SK-N-SH (cell line): ENCODE results near the gene USP12. TPM values are rescaled to one million over a fixed set of nuclear protein-coding genes. Genes with fewer than 3 reads are reported as not detected.

ENCODE experiments used
- CTCF ChIA-PET: fragments of 300-600, 350-600 bp; formaldehyde crosslinking; extraction: SDS; loops from one replicate; lab custom pipeline; 2021; lab: Yijun Ruan, JAX
- POLR2A ChIA-PET: fragments of 350-600 bp; sonication (Branson Sonifier 250); formaldehyde crosslinking; extraction: SDS; loops from one replicate; lab custom pipeline; 2020; ENCODE audit warnings: antibody characterized with exemption, inconsistent platforms; lab: Yijun Ruan, JAX
- DNase-seq: peaks from one replicate; pipeline ENCODE4 v3.0.0; 2012
- H2AFZ ChIP-seq: fragments of 200-600 bp; sonication (generic); 2 replicates; pipeline ENCODE4 v1.8.1; 2016; ENCODE audit warnings: antibody characterized with exemption, mild to moderate bottlenecking, low read depth
- H3F3A ChIP-seq: fragments of 200-600 bp; sonication (generic); replicated peaks from 2 replicates; pipeline ENCODE3; 2016; ENCODE audit warnings: antibody characterized with exemption, mild to moderate bottlenecking; ENCODE audit not compliant: insufficient read depth
- H3K27ac ChIP-seq, 2 experiments: fragments of 200-500 bp in 1 of 2; fragments of 200-600 bp in 1 of 2; sonication (Bioruptor generic) in 1 of 2; sonication (generic), shearing (Covaris generic) in 1 of 2; 2 replicates each; pipeline versions ENCODE4 v1.5.1 to v1.6.1; 2014 to 2016; ENCODE audit warnings: low read depth in 2 of 2, inconsistent platforms in 1 of 2, low read length in 1 of 2, mild to moderate bottlenecking in 1 of 2, mixed read lengths in 1 of 2
- H3K27me3 ChIP-seq: fragments of 200-600 bp; sonication (generic), shearing (Covaris generic); 2 replicates; pipeline ENCODE4 v1.6.1; 2016; ENCODE audit warnings: mixed run types; ENCODE audit not compliant: insufficient read depth
- H3K36me3 ChIP-seq, 2 experiments: fragments of 200-500 bp in 1 of 2; fragments of 200-600 bp in 1 of 2; sonication (Bioruptor generic) in 1 of 2; sonication (generic) in 1 of 2; replicated peaks in 1 of 2; 2 replicates each; pipeline versions ENCODE3 to v1.5.1; 2014 to 2016; ENCODE audit warnings: low read length in 1 of 2, mild to moderate bottlenecking in 1 of 2; ENCODE audit not compliant: insufficient read depth in 2 of 2, control insufficient read depth in 1 of 2
- H3K4me1 ChIP-seq, 2 experiments: fragments of 200-500 bp in 1 of 2; fragments of 200-600 bp in 1 of 2; sonication (Bioruptor generic) in 1 of 2; sonication (generic), shearing (Covaris generic) in 1 of 2; 2 replicates each; pipeline versions ENCODE4 v1.5.1 to v1.6.1; 2014 to 2016; ENCODE audit warnings: low read depth in 1 of 2, low read length in 1 of 2, mixed run types in 1 of 2; ENCODE audit not compliant: insufficient read depth in 2 of 2, control insufficient read depth in 1 of 2
- H3K4me2 ChIP-seq: fragments of 200-600 bp; sonication (generic), shearing (Covaris generic); 2 replicates; pipeline ENCODE4 v1.6.1; 2017; ENCODE audit warnings: mixed run types
- H3K4me3 ChIP-seq, 2 experiments: fragments of 200-500 bp in 1 of 2; fragments of 200-600 bp in 1 of 2; sonication (Bioruptor generic) in 1 of 2; sonication (generic), shearing (Covaris generic) in 1 of 2; 2 replicates each; pipeline versions ENCODE4 v1.5.1 to v1.8.1; 2014 to 2016; ENCODE audit warnings: low read depth in 2 of 2, inconsistent platforms in 1 of 2, low read length in 1 of 2, mild to moderate bottlenecking in 1 of 2, mixed read lengths in 1 of 2, moderate library complexity in 1 of 2
- H3K79me2 ChIP-seq: fragments of 200-600 bp; sonication (generic); 2 replicates; pipeline ENCODE4 v1.8.1; 2017; ENCODE audit warnings: mild to moderate bottlenecking; ENCODE audit not compliant: insufficient read depth
- H3K9ac ChIP-seq: fragments of 200-600 bp; sonication (generic); 2 replicates; pipeline ENCODE4 v1.6.1; 2017; ENCODE audit warnings: mixed run types
- H3K9me2 ChIP-seq: fragments of 200-600 bp; sonication (generic); 2 replicates; pipeline ENCODE4 v1.6.1; 2017; ENCODE audit warnings: mixed run types
- H3K9me3 ChIP-seq: fragments of 200-600 bp; sonication (generic); 2 replicates; pipeline ENCODE4 v1.6.1; 2017; ENCODE audit warnings: mixed run types, mild to moderate bottlenecking, moderate library complexity
- H4K20me1 ChIP-seq: fragments of 200-600 bp; sonication (generic); 2 replicates; pipeline ENCODE4 v1.6.1; 2017; ENCODE audit warnings: mild to moderate bottlenecking, mixed run types; ENCODE audit not compliant: insufficient read depth
- ELF1 ChIP-seq: IDR thresholded peaks from 2 replicates; pipeline ENCODE4 v1.4.0; 2012
- EZH2phosphoT487 ChIP-seq: fragments of 200-600 bp; sonication (generic); IDR thresholded peaks from 2 replicates; pipeline ENCODE4 v1.6.1; 2017; ENCODE audit warnings: low read depth, mixed run types, mild to moderate bottlenecking, antibody characterized with exemption, moderate library complexity, borderline replicate concordance
- FOSL2 ChIP-seq: IDR thresholded peaks from 2 replicates; pipeline ENCODE4 v1.4.0; 2012; ENCODE audit warnings: low read depth, mild to moderate bottlenecking, moderate library complexity, borderline replicate concordance
- GABPA ChIP-seq: IDR thresholded peaks from 2 replicates; pipeline ENCODE4 v1.4.0; 2012; ENCODE audit warnings: low read depth, mild to moderate bottlenecking
- GATA2 ChIP-seq: sonication (generic); formaldehyde crosslinking; IDR thresholded peaks from 2 replicates; pipeline ENCODE4 v1.5.0; 2020; ENCODE audit warnings: mild to moderate bottlenecking, missing genetic modification reagents
- JUND ChIP-seq: IDR thresholded peaks from 2 replicates; pipeline ENCODE4 v1.4.0; 2012
- MXI1 ChIP-seq: IDR thresholded peaks from 2 replicates; pipeline ENCODE4 v1.6.1; 2012; ENCODE audit warnings: mild to moderate bottlenecking, low read depth, low read length, improper control_type of control experiment
- POLR2AphosphoS5 ChIP-seq: IDR thresholded peaks from 2 replicates; pipeline ENCODE4 v1.6.1; 2012; ENCODE audit warnings: low read depth, low read length
- RCOR1 ChIP-seq: fragments of 150-350 bp; IDR thresholded peaks from 2 replicates; pipeline ENCODE4 v1.6.1; 2017; ENCODE audit warnings: antibody characterized with exemption, low read length
- TCF12 ChIP-seq: IDR thresholded peaks from 2 replicates; pipeline ENCODE4 v1.4.0; 2012
- TEAD4 ChIP-seq: IDR thresholded peaks from 2 replicates; pipeline ENCODE4 v1.4.0; 2012; ENCODE audit warnings: mild to moderate bottlenecking, borderline replicate concordance; ENCODE audit not compliant: insufficient read depth
- YY1 ChIP-seq: IDR thresholded peaks from 2 replicates; pipeline ENCODE4 v1.4.0; 2012; ENCODE audit warnings: low read depth, mild to moderate bottlenecking
- WGBS: methylation state at CpG from one replicate; pipeline ENCODE4 v1.1.6; 2017; ENCODE audit warnings: low lambda C conversion rate; 5-methylcytosine and 5-hydroxymethylcytosine counted together
- polyA plus RNA-seq, 3 experiments: library from polyadenylated mRNA; depleted of rRNA; stranded (reverse); fragments of >200 nt; gene quantifications; 2 replicates each; pipeline ENCODE4 v1.2.3, GENCODE V29; 2012
- TF ChIP-seq, protein P1 (sequence below): IDR thresholded peaks from 2 replicates; pipeline ENCODE4; 2012
- TF ChIP-seq, protein P2 (sequence below): fragments of 150-350 bp; IDR thresholded peaks from 2 replicates; pipeline ENCODE4 v1.6.1; 2017; ENCODE audit warnings: antibody characterized with exemption, low read length, low read depth, borderline replicate concordance
- TF ChIP-seq, protein P3 (sequence below): IDR thresholded peaks from 2 replicates; pipeline ENCODE4 v1.4.0; 2012; ENCODE audit warnings: low read depth, borderline replicate concordance
- TF ChIP-seq, protein P4 (sequence below): IDR thresholded peaks from 2 replicates; pipeline ENCODE4 v1.4.0; 2012; ENCODE audit warnings: low read depth
- TF ChIP-seq, protein P5 (sequence below): fragments of 200-600 bp; sonication (generic); IDR thresholded peaks from 2 replicates; pipeline ENCODE4 v1.6.1; 2017; ENCODE audit warnings: antibody characterized with exemption, mild to moderate bottlenecking, moderate library complexity
- TF ChIP-seq, protein P6 (sequence below): IDR thresholded peaks from 2 replicates; pipeline ENCODE4 v1.4.0; 2012; ENCODE audit warnings: low read depth, borderline replicate concordance
- TF ChIP-seq, protein P7 (sequence below): fragments of 150-350 bp; IDR thresholded peaks from 2 replicates; pipeline ENCODE4 v1.6.1; 2016; ENCODE audit warnings: mild to moderate bottlenecking, low read depth, low read length

Gene USP12
- polyA plus RNA-seq, 1 of the 3 experiments (the other 2 are of a cell fraction) = 5.0 TPM

DNA sequence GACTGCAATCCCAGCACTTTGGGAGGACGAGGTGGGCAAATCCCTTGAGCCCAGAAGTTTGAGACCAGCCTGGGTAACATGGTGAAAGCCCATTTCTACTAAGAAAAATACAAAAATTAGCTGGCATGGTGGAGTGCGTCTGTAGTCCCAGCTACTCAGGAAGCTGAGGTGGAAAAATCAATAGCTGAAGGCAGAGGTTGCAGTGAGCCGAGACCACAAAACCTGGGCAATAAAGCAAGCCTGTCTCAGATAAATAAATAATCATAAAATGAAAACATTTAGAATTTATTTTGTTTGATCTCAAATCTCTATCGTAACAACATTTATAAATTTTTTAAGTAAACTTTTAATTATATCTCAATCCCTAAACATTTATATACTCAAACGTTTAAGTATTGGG, 36.6 kb downstream of the USP12 start:
- peaks cover 0 to 7% of the 10 kb centered on the region in 2 experiments for H3K36me3 ChIP-seq
- H3K4me1 ChIP-seq = no peaks in the 10 kb centered on the region; a peak in 1 of 4 replicates
- no peaks in the 10 kb centered on the region for H3F3A ChIP-seq
- H3K9me3 ChIP-seq = no peaks in the 10 kb centered on the region
- no peak overlapping the region for H3K4me3 ChIP-seq
- peaks cover 46% of the 10 kb centered on the region for H4K20me1 ChIP-seq
- no peaks in the 10 kb centered on the region for H3K27me3 ChIP-seq
- DNase-seq = no peak
- WGBS = 98% methylated on average over 5 of the region's 5 CpGs
- H2AFZ ChIP-seq = no peak overlapping the region
- ChIA-PET CTCF (interaction anchor here (1.7 kb wide), 1 partner anchor 15 kb away, joined by 5 read pairs; no protein-coding TSS in a partner anchor), POLR2A (no interaction called here)
- H3K4me2 ChIP-seq = no peak overlapping the region
- H3K27ac ChIP-seq = no peak overlapping the region
- no peak for TF ChIP-seq GABPA
- TF ChIP-seq TEAD4 = no peak
- TF ChIP-seq, protein P1, sequence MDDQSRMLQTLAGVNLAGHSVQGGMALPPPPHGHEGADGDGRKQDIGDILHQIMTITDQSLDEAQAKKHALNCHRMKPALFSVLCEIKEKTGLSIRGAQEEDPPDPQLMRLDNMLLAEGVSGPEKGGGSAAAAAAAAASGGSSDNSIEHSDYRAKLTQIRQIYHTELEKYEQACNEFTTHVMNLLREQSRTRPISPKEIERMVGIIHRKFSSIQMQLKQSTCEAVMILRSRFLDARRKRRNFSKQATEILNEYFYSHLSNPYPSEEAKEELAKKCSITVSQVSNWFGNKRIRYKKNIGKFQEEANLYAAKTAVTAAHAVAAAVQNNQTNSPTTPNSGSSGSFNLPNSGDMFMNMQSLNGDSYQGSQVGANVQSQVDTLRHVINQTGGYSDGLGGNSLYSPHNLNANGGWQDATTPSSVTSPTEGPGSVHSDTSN = no peak
- TF ChIP-seq, protein P2, sequence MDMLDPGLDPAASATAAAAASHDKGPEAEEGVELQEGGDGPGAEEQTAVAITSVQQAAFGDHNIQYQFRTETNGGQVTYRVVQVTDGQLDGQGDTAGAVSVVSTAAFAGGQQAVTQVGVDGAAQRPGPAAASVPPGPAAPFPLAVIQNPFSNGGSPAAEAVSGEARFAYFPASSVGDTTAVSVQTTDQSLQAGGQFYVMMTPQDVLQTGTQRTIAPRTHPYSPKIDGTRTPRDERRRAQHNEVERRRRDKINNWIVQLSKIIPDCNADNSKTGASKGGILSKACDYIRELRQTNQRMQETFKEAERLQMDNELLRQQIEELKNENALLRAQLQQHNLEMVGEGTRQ = no peak
- TF ChIP-seq GATA2 (CRISPR knock-in tag) = no peak
- TF ChIP-seq, protein P3, sequence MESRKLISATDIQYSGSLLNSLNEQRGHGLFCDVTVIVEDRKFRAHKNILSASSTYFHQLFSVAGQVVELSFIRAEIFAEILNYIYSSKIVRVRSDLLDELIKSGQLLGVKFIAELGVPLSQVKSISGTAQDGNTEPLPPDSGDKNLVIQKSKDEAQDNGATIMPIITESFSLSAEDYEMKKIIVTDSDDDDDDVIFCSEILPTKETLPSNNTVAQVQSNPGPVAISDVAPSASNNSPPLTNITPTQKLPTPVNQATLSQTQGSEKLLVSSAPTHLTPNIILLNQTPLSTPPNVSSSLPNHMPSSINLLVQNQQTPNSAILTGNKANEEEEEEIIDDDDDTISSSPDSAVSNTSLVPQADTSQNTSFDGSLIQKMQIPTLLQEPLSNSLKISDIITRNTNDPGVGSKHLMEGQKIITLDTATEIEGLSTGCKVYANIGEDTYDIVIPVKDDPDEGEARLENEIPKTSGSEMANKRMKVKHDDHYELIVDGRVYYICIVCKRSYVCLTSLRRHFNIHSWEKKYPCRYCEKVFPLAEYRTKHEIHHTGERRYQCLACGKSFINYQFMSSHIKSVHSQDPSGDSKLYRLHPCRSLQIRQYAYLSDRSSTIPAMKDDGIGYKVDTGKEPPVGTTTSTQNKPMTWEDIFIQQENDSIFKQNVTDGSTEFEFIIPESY = no peak
- no peak for TF ChIP-seq EZH2phosphoT487
- TF ChIP-seq YY1 = no peak
- TF ChIP-seq, protein P4, sequence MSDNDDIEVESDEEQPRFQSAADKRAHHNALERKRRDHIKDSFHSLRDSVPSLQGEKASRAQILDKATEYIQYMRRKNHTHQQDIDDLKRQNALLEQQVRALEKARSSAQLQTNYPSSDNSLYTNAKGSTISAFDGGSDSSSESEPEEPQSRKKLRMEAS = no peak
- TF ChIP-seq MXI1 = no peak
- TF ChIP-seq ELF1 = no peak
- no peak for TF ChIP-seq FOSL2
- no peak for TF ChIP-seq TCF12
- TF ChIP-seq RCOR1 = no peak
- no peak for TF ChIP-seq POLR2AphosphoS5
- TF ChIP-seq JUND = no peak
- TF ChIP-seq, protein P5, sequence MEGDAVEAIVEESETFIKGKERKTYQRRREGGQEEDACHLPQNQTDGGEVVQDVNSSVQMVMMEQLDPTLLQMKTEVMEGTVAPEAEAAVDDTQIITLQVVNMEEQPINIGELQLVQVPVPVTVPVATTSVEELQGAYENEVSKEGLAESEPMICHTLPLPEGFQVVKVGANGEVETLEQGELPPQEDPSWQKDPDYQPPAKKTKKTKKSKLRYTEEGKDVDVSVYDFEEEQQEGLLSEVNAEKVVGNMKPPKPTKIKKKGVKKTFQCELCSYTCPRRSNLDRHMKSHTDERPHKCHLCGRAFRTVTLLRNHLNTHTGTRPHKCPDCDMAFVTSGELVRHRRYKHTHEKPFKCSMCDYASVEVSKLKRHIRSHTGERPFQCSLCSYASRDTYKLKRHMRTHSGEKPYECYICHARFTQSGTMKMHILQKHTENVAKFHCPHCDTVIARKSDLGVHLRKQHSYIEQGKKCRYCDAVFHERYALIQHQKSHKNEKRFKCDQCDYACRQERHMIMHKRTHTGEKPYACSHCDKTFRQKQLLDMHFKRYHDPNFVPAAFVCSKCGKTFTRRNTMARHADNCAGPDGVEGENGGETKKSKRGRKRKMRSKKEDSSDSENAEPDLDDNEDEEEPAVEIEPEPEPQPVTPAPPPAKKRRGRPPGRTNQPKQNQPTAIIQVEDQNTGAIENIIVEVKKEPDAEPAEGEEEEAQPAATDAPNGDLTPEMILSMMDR = no peak
- TF ChIP-seq, protein P6, sequence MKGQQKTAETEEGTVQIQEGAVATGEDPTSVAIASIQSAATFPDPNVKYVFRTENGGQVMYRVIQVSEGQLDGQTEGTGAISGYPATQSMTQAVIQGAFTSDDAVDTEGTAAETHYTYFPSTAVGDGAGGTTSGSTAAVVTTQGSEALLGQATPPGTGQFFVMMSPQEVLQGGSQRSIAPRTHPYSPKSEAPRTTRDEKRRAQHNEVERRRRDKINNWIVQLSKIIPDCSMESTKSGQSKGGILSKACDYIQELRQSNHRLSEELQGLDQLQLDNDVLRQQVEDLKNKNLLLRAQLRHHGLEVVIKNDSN = no peak
- TF ChIP-seq, protein P7, sequence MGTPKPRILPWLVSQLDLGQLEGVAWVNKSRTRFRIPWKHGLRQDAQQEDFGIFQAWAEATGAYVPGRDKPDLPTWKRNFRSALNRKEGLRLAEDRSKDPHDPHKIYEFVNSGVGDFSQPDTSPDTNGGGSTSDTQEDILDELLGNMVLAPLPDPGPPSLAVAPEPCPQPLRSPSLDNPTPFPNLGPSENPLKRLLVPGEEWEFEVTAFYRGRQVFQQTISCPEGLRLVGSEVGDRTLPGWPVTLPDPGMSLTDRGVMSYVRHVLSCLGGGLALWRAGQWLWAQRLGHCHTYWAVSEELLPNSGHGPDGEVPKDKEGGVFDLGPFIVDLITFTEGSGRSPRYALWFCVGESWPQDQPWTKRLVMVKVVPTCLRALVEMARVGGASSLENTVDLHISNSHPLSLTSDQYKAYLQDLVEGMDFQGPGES = no peak
- H3K79me2 ChIP-seq = peaks cover 100% of the 10 kb centered on the region
- H3K9me2 ChIP-seq = no peaks in the 10 kb centered on the region
- no peak overlapping the region for H3K9ac ChIP-seq
